ENCODE results near the gene HTT-AS.
"Not testable (repeated sequence)": the region's sequence is repeated elsewhere in the genome, so short reads cannot be mapped to it uniquely, and the experiment has no call there.

HTT-AS gene

DNA sequence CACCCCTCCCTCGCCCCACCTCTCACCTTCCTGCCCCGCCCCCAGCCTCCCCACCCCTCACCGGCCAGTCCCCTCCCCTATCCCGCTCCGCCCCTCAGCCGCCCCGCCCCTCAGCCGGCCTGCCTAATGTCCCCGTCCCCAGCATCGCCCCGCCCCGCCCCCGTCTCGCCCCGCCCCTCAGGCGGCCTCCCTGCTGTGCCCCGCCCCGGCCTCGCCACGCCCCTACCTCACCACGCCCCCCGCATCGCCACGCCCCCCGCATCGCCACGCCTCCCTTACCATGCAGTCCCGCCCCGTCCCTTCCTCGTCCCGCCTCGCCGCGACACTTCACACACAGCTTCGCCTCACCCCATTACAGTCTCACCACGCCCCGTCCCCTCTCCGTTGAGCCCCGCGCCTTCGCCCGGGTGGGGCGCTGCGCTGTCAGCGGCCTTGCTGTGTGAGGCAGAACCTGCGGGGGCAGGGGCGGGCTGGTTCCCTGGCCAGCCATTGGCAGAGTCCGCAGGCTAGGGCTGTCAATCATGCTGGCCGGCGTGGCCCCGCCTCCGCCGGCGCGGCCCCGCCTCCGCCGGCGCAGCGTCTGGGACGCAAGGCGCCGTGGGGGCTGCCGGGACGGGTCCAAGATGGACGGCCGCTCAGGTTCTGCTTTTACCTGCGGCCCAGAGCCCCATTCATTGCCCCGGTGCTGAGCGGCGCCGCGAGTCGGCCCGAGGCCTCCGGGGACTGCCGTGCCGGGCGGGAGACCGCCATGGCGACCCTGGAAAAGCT is at the start of gene HTT-AS, which contains the start of gene HTT:
Gene HTT-AS, minus strand, starts transcription at position 461 of the 768 bp plus-strand sequence.
Gene HTT, plus strand, starts transcription at position 604 of the 768 bp plus-strand sequence. Its CDS starts 145 bp downstream, at position 749.
- DNase-seq: peak; percentile 95

DNA sequence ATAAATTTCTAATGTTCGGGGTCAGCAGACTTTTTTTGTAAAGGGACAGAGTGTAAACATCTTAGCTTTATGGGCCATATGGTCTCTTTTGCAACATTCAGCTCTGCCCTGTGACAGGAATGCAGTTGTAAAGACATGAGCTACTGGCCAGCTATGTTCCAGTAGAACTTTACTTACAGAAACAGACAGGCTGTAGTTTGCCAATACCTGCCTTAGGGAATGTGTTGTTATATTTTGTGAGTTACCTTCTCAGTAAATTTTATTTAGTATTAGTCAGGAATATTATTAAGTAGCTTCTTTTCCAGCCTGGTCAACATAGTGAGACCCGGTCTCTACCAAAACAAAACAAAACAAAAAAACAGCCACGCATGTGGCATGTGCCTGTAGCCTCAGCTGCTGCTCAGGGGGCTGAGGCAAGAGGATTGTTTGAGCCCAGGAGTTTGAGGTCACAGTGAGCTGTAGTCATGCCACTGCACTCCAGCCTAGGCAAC is 48.9 kb upstream of the HTT-AS start:
- DNase-seq: no peak

DNA sequence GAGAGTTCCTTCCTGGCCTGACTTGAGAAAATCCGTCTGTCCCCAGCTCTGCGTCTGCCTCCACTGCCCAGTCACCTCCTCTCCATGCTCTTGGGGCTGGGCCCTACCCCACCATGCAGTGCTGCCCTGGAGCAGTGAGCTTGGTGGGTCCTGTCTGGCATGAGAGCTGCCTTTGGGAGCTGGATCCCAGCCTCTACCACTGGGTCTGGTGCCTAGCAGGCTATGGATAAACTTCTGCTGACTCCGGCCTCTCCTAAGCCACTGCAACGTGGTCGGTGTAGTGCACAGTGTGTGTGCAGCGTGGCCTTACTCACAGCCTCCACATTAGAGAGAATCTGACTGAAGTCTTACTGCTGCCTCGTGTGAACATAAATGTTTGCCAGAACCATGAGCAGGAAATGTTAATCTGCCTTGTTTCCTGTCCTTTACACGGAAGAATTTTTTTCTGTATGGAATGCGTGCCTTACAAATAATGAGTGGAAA is 47.8 kb upstream of the HTT-AS start:
- no peak for DNase-seq

DNA sequence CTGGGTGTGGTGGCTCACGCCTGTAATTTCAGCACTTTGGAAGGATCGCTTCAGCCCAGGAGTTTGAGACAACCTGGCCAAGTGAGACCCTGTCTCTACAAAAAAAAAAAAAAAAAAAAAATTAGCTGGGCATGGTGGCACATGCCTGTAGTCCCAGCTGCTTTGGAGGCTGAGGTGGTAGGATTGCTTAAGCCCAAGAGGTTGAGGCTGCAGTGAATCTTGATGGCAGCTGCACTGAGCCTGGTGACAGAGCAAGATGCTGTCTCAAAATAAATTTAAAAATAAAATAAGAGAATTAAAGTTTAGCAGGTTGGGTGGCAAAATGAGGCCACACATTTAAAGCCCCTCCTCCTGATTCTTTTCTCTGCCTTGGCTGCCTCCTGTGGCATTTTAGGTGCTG is 47.3 kb upstream of the HTT-AS start:
- no peak for DNase-seq

DNA sequence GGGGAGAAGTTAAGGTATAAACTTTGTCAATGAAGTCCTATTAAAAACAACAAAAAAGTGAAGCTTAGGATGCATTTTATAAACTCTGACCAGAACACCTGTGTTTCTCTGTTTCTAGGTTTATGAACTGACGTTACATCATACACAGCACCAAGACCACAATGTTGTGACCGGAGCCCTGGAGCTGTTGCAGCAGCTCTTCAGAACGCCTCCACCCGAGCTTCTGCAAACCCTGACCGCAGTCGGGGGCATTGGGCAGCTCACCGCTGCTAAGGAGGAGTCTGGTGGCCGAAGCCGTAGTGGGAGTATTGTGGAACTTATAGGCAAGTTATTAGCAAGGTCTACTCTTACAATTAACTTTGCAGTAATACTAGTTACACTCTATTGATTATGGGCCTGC is 46.8 kb upstream of the HTT-AS start:
- no peak for DNase-seq

DNA sequence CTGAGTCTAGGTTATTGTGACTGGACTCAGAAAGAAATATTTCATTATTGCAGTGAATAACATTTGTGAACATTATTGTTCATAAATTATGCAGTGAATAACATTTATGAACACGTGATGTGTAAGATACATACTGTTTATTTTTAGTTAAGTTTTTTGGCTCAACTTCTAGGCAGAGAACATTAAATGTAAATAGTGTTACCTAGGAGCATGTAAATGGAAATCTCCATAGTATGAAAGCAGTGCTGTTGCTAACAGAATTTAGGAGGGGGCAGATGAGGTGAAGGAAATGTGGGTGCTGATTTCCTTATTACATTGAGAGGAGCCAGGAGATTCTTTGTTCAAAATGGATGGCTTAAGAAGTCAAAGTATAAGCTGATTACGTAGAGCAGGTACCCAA is 45.1 kb upstream of the HTT-AS start:
- no peak for DNase-seq

DNA sequence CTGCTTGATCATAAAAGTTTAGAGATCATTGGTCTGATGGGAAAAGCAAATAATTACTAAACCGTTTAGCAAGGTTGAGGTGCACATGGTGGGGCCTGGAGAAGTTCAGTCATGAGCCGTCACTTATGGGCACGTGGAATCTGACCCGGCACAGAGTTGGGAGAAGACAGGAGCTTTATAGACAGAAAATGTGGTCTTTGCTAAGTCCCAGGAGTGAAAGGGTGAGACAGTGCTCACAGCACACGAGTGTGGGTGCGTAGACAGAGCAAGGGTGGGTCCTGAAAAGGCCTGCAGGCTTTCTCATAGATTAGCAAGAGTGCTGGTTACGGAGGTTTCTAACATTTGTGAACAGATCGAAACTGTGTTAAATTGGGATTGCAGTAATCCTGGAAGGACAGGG is 44.0 kb upstream of the HTT-AS start:
- no peak for DNase-seq

DNA sequence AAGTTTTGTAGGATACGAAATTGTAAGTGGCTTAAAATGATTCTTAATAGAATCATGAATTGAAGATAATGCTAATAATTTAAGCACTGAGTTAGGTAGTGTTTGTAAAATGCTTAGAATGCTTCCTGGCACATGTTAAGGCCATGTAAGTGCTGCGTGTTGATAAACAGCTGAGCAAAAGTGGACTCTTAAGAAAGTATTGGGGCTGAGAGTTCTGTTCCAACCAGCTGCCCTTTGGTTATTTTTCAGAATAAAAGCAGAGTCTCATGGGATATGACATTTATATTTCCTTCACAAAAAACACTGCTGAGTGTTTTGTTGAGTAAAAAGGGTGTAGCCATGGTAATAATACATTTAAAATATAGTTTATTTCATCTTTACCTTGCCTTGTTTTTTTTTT is 42.6 kb upstream of the HTT-AS start:
- DNase-seq: no peak

DNA sequence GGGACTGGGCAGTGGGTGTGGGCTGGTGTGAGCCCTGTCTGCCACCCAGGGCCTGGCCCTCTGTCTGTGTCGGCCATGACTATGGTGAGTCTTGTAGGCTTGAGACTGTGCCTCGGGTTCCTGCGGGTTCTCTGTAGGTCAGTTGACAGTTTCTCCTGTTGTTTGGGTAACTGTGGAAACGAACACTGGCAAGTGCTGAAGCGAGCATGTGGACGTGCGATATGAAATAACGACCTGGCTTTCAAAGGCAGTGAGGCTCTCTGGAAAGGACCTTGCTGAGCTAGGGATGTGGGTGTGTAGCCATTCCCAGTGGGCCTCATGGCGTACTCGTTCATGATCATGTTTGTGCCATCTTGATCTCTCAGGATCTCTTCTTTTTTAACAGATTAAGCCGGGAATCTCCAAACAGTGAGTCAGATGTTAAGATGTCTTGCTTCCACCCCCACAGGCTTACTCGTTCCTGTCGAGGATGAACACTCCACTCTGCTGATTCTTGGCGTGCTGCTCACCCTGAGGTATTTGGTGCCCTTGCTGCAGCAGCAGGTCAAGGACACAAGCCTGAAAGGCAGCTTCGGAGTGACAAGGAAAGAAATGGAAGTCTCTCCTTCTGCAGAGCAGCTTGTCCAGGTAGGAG is 41.4 kb upstream of the HTT-AS start:
- DNase-seq: no peak

DNA sequence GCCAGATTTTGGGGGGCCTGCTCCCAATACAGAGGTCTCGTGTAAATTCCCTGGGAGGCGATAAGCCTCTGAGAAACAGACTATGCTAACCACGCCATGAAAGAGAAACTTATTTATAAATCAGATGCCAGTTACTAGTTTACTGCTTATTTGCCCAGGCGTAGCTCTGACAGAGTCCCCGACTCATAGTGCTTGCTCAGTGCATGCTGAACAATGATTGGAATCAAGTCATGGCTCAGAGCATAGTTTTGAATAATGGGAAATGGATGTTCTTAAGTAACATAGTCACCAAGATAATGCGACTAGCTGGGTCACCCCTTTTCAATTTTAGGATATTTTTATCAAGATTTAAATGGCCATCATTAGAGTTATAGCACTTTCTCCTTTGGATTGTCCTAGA is 40.0 kb upstream of the HTT-AS start:
- no peak for DNase-seq

DNA sequence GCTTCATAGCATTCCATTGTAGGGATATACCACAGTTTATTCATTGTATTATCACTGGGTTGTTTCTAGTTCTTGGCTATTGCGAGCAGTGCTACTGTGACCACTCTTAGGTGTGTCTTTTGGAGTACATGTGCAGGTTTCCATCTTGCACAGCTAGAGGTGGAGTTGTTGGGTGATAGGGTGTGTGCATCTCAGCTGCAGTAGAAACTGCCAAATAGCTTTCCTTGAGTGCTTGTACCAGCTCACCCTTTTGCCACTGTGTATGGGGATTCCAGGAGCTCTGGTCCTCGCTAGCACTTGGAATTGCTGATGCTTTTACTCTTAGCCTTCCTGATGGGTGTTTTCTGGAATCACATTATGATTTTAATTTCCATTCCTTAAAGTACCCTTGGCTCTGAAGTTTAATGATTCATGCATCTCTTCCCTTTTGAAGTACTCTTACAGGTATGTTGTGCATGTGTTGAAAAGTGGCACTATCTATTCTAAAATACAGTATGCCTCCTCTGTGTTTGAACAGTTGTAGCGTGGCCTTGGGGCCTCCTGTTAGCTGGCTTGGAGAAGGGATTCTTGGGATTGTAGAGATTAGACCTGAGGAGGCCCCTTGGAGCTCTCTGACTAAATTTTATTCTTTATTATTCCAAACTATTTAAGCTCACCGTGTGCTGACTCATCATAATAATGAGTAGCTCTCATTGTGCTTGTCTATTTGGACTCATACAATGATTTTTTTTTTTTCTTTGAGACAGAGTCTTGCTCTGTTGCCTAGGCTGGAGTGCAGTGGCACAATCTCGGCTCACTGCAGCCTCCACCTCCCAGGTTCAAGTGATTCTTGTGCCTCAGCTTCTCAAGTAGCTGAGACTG is 38.5 kb upstream of the HTT-AS start:
- DNase-seq: no peak

DNA sequence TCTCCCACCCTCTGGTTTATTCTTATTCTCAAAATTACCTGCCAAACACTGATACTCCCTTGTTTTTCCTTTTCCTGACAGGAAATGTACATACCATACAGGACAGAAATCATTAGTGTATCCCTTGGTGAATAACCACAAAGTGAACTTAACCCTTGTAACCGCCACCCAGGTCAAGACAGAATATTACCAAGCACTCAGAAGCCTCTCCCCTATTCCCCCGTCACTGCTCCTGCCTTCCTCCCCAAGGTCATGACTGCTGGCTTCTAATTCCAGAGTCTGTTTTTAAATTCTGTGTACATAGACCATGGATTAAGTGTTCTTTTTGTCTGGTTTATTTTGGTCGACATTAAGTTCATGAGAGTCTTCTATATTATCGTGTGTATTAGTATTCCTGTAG is 37.9 kb upstream of the HTT-AS start:
- no peak for DNase-seq

DNA sequence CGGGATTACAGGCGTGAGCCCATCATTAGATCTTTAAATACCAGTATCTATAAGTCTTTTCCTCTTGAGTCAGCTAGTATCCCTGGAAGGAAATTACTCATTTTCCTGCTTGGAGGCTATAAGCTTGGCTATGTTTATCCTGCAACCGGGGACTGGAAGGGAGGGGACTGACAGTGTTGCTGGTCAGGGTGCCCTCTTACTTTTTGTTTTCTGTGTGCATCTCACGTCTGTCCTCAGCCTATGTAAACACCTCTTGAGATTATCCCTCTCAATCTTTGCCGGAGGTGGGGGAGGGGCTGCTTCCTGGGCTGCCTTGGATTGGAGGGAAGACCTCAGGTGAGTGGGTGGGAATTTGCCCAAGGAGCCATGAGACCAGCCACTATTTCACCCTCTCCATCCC is 37.1 kb upstream of the HTT-AS start:
- DNase-seq: no peak

DNA sequence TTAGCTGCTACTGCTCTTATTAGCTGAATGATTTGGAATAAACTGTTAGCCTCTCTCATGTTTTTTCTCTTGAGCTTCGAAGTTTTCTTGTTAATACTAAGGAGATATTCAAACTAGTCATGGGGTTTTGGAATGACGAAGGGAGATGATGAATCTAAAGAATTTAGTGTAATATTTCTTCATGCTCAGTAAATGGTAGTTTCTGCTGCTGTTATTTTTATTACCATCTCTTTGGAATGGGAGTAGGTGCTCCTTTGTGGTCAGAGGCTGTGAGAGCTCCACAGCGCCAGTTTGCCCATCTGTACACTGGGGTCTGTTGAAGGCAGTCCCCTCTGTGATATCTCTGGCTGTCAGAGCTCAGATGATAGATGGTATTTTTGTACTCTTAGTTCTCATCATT is 33.9 kb upstream of the HTT-AS start:
- no peak for DNase-seq

DNA sequence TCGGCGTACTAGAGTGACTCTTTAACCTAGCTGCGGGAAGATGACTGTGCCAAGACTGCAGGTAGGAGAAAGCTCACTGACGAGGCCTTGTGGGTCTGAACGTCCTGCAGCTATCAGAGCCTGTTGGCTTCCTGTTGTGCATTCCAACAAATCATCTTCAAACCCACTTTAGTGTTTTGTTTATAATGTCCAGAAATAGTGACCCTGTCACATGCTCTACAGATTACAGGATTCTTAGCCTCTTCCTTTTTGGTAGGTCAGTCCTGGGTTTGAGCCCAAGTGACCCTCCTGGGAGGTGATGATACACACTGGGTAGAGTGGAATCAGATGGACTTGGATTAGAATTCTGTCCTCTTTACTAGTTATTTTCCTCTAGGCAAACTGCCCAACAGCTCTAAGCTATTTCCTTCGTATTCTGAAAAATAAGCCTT is 33.4 kb upstream of the HTT-AS start:
- no peak for DNase-seq

DNA sequence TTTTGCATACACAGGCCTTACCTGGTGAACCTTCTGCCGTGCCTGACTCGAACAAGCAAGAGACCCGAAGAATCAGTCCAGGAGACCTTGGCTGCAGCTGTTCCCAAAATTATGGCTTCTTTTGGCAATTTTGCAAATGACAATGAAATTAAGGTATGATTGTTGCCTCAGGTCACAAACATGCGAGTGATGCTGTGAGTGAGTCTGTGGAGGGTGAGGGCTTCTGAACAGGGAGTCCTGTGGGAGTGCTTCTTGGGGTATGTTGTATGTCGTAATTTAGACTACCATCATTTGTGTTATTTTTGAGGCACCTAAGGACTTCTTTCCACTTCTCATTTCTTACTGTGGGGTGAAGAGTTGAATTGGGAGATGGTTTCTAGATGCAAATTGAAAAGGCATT is 32.9 kb upstream of the HTT-AS start:
- no peak for DNase-seq

DNA sequence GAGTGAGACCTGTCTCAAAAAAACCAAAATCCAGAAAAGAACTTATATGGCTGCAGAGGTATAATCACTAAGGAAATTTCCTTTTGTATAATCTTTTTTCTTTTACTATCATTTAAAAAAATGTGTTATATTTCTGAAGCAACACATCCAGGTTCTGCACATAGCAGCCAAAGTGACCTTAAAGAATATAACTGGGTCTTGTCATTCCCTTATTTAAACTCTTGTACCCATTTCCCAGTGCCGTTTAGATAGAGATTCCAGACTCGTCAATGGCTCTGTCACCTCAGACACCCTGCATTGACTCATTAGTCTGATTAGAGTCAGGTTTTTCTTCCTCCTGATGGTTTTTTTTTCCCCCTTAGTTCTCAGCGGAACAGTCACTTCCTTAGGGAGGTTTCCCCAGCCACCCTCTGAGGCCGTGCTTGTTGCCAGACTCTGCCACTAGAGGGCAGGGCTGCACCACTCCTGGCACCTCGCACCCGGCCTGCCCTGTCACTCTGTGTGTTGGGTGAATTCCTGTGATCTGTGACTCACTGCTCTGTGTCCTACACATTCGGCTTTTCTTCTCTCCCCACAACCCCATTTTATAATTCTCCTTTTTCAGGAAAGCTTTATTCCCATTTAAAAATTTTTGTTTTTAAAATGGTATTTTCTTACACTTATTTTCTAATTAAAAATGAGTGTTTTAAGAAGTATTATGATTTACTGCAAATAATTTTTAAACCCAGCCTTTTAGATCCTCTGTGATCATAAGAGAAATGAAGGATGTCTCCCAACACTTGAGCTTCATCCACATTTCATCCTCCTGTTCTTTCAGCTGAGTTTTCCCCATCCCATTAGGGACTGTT is 32.2 kb upstream of the HTT-AS start:
- DNase-seq: peak; percentile 81

DNA sequence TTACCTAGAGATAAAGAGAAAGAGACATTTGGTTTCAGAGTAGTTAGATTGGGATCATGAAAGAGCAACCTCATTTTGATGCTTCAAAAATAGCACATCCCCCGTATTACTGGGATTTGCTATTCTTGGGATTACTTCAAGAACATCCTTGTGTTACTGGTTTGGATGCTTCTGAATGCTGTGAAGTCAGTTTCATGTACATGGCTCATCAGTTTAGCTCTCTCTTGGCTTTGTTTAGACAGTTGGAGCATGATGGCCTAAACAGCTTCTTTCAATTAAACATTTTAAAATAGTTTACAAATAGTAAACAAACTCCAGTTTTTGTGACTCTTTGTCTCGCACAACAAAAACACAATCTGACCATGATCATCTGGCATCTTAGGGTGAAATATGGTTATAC is 24.0 kb upstream of the HTT-AS start:
- DNase-seq: no peak

DNA sequence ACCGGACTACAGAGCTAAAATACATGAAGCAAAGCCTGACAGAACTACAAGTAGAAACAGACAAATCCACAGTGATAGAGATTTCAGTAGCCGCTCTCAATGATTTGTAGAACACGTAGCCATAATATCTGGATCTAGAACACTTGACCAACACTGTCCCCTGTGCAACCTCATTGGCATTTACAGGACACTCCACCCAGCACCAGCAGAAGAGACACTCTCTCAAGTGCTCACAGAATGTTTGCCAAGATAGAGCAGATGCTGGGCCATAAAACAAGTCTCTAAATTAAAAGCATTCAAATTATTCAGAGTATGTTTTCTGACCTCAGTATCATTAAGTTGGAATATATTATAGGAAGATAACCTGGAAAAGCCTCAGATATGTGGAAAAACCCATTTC is 21.9 kb upstream of the HTT-AS start:
- DNase-seq: no peak

DNA sequence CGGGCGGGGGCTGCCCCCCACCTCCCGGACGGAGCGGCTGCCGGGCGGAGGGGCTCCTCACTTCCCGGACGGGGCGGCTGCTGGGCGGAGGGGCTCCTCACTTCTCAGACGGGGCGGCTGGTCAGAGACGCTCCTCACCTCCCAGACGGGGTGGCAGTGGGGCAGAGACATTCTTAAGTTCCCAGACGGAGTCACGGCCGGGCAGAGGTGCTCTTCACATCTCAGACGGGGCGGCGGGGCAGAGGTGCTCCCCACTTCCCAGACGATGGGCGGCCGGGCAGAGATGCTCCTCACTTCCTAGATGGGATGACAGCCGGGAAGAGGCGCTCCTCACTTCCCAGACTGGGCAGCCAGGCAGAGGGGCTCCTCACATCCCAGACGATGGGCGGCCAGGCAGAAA is 20.4 kb upstream of the HTT-AS start:
- not testable (repeated sequence) for DNase-seq

DNA sequence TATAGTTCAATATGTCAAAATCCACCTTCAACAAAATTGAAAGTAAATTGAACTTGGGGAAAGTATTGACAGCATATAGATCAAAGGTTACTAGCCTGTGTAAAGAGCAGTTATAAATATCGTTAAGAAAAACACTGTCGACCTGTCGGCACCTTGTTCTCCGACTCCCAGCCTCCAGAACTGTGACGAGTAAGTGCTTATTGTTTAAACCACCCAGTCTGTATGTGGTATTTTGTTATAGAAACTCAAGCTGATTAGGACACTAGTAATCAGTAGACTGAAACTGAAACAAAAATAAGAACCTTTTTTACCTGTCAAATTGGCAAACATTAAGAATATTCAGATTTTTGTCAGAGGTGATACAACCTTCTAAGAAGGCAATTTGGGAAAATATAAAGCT is 17.1 kb upstream of the HTT-AS start:
- DNase-seq: no peak

DNA sequence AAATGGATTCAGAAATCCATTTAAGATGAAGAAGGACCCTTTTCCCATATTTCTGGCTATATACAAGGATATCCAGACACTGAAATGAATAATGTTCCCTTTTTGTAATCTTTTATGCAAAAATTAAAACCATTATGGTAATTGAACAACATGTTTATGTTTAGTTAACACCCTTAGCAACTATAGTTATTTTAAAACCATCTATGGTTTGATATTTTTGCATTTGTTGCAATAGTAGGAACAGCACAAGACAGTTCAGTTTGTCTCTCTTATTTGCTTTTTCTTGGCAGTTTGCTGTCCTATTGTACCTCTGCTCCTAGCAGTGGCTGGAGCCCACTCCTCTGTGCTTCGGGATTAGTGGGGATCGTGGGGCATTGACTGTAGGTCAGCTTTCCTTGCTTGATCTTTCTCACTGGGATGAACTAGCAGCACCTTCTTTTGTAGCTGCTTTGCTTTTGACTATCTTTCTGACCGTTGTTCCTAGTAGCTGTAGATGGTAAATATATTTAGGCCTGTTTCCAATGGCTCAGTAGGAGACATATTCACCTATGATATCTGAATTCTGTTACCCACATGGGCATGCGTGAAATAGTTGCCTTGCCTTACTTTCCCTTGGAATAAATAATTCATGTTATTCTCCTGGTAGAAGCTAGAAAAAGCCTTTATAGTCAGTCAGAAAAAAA is 12.9 kb upstream of the HTT-AS start:
- no peak for DNase-seq
